ENCODE measurements around the gene CSH1.
"Not testable (repeated sequence)": the region's sequence is repeated elsewhere in the genome, so short reads cannot be mapped to it uniquely, and the experiment has no call there.

The CSH1 gene

GRCh38 chr17:63871646-63872365 lies 24.6 kb downstream of the CSH1 start:
- H3K4me3 ChIP-seq (ENCODE audit: low read depth, low read length); H3K27me3 ChIP-seq (ENCODE audit: insufficient read depth, low read depth, severe bottlenecking); H3K9me3 ChIP-seq (ENCODE audit: severe bottlenecking); H3K36me3 ChIP-seq; H3K27ac ChIP-seq; DNase-seq: not testable (repeated sequence)

- not testable (repeated sequence) for DNase-seq; H3K27ac ChIP-seq; H3K36me3 ChIP-seq; H3K4me3 ChIP-seq (ENCODE audit: low read depth, low read length); H3K27me3 ChIP-seq (ENCODE audit: insufficient read depth, low read depth, severe bottlenecking); H3K9me3 ChIP-seq (ENCODE audit: severe bottlenecking)
These were observed 26.1 kb downstream of the CSH1 start for GRCh38 chr17:63870292-63870665.

- peak; percentile 8; the same call in 1 of the 2 replicates for TF ChIP-seq CTCF (IDR thresholded peaks at IDR 0.05; ENCODE audit: low read depth, low read length)
- H3K4me3 ChIP-seq (ENCODE audit: low read depth, low read length); DNase-seq; H3K27me3 ChIP-seq (ENCODE audit: insufficient read depth, low read depth, severe bottlenecking); H3K36me3 ChIP-seq; H3K27ac ChIP-seq; H3K9me3 ChIP-seq (ENCODE audit: severe bottlenecking): not testable (repeated sequence)
These were observed 26.7 kb downstream of the CSH1 start for GRCh38 chr17:63869491-63870291.

- H3K27me3 ChIP-seq (ENCODE audit: insufficient read depth, low read depth, severe bottlenecking); H3K9me3 ChIP-seq (ENCODE audit: severe bottlenecking); H3K36me3 ChIP-seq; H3K27ac ChIP-seq; H3K4me3 ChIP-seq (ENCODE audit: low read depth, low read length): not testable (repeated sequence)
- peak; percentile 60 for DNase-seq
- TF ChIP-seq CTCF (IDR thresholded peaks at IDR 0.05; ENCODE audit: low read depth, low read length) = peak; percentile 67
These were observed 29.7 kb downstream of the CSH1 start for GRCh38 chr17:63866625-63867024.

GRCh38 chr17:63859257-63859656 lies 37.1 kb downstream of the CSH1 start:
- TF ChIP-seq CTCF (IDR thresholded peaks at IDR 0.05; ENCODE audit: low read depth, low read length) = no peak
- no peak overlapping the region for H3K27ac ChIP-seq
- no peak overlapping the region for H3K4me3 ChIP-seq (ENCODE audit: low read depth, low read length)
- no peak for DNase-seq
- H3K9me3 ChIP-seq (ENCODE audit: severe bottlenecking) = no peaks in the 10 kb centered on the region
- H3K36me3 ChIP-seq = no peaks in the 10 kb centered on the region
- H3K27me3 ChIP-seq (ENCODE audit: insufficient read depth, low read depth, severe bottlenecking) = no peaks in the 10 kb centered on the region

- H3K27ac ChIP-seq = not testable (repeated sequence)
These were observed 39.9 kb downstream of the CSH1 start for GRCh38 chr17:63856425-63856824.

GRCh38 chr17:63855185-63855584 lies 41.2 kb downstream of the CSH1 start:
- H3K27me3 ChIP-seq (ENCODE audit: insufficient read depth, low read depth, severe bottlenecking) = no peaks in the 10 kb centered on the region
- DNase-seq = no peak
- no peaks in the 10 kb centered on the region for H3K36me3 ChIP-seq
- H3K4me3 ChIP-seq (ENCODE audit: low read depth, low read length) = no peak overlapping the region
- TF ChIP-seq CTCF (IDR thresholded peaks at IDR 0.05; ENCODE audit: low read depth, low read length) = no peak
- no peaks in the 10 kb centered on the region for H3K9me3 ChIP-seq (ENCODE audit: severe bottlenecking)
- H3K27ac ChIP-seq = no peak overlapping the region

More at GRCh38 chr17:63856425-63856824, 39.9 kb downstream of the CSH1 start:
- H3K27me3 ChIP-seq (ENCODE audit: insufficient read depth, low read depth, severe bottlenecking); H3K9me3 ChIP-seq (ENCODE audit: severe bottlenecking); DNase-seq; H3K4me3 ChIP-seq (ENCODE audit: low read depth, low read length); H3K36me3 ChIP-seq: not testable (repeated sequence)
